Activated T-cell treated with anti-CD3 and anti-CD28 coated beads, Interleukin-2, amount 50 U/mL, for 72 hours (primary cell): ENCODE results near the gene CTNNA1. TPM values are rescaled to one million over a fixed set of nuclear protein-coding genes. Genes with fewer than 3 reads are reported as not detected.

ENCODE experiments used
- ATAC-seq, 2 donors: fragments of 150-1000 bp; cut with Tn5 transposase; replicated peaks in 1 of 2; 2 replicates each; pipeline ENCODE4 v1.10.0; 2021; ENCODE audit warnings: moderate library complexity in 2 of 2, mild to moderate bottlenecking in 1 of 2
- DNase-seq, 2 donors: peaks; one replicate each; pipeline ENCODE4 v3.0.0; 2021 to 2022; ENCODE audit warnings: mixed read lengths in 1 of 2
- H3K27ac Mint-ChIP-seq: one replicate; pipeline ENCODE4 v1.8.0; 2022; ENCODE audit warnings: mild to moderate bottlenecking, moderate library complexity, mixed read lengths
- H3K27me3 Mint-ChIP-seq: one replicate; pipeline ENCODE4 v1.8.0; 2022; ENCODE audit warnings: low read depth, mixed read lengths
- H3K36me3 Mint-ChIP-seq, 2 donors: one replicate each; pipeline ENCODE4 v1.8.0; 2022; ENCODE audit warnings: mixed read lengths in 2 of 2, mild to moderate bottlenecking in 1 of 2; ENCODE audit not compliant: insufficient read depth in 2 of 2
- H3K4me1 Mint-ChIP-seq: one replicate; pipeline ENCODE4 v1.8.0; 2022; ENCODE audit warnings: low read depth, mixed read lengths
- H3K4me3 Mint-ChIP-seq, 2 donors: one replicate each; pipeline ENCODE4 v1.8.0; 2022; ENCODE audit warnings: mild to moderate bottlenecking in 2 of 2, mixed read lengths in 2 of 2, moderate library complexity in 2 of 2
- H3K9me3 Mint-ChIP-seq, 2 donors: one replicate each; pipeline ENCODE4 v1.8.0; 2022; ENCODE audit warnings: mixed read lengths in 2 of 2
- total RNA-seq, 2 donors: library from RNA; stranded (reverse); gene quantifications; one replicate each; pipeline ENCODE4 v1.2.3, GENCODE V29; 2022

The CTNNA1 gene
- total RNA-seq, 2 donors from 2014 or later = 62.3 to 73.0 TPM

GRCh38 chr5:138870611-138871010 lies 117.4 kb downstream of the CTNNA1 start:
- no peak for ATAC-seq
- Mint-ChIP-seq H3K4me3 (peak overlapping the region; percentile 49 to 83), H3K36me3 (no peaks in the 10 kb centered on the region)

DNA sequence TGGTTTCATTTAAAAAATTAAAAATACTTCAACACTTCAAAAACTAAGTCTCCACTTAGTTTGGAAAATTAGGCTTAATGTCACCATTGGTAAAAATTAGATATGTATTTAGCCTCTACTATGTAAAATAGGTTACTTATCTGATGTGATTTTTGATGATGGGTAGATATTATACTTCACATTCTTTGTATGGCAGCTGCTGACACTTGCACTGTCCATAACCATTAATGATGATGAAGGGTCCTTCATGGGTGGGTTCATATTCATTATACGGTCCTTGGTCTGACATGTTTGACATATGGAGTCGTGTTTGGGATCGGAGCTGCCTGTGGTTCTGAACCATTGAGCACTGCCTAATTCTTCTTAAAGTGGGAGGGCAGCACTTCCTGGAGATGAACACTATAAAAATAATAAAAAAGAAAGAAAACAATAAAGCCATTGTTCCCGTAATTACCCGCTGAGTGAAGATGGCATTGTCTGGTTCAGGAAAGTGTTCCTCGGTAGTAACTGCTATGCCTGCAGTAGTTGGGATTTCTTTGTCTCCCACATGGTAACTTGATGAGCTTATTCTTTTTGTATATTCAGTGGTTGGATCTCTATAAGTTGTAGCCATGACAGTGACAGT lies 119.7 kb downstream of the CTNNA1 start:
- Mint-ChIP-seq H3K27me3 (peaks cover 39% of the 10 kb centered on the region), H3K9me3 (no peaks in the 10 kb centered on the region), H3K4me3 (no peak overlapping the region), H3K36me3 (no peaks in the 10 kb centered on the region), H3K27ac (no peak overlapping the region), H3K4me1 (peaks cover 34% of the 10 kb centered on the region)
- ATAC-seq (no peak), DNase-seq (no peak)

More at GRCh38 chr5:138870611-138871010, 117.4 kb downstream of the CTNNA1 start:
- H3K27ac Mint-ChIP-seq = no peak overlapping the region
- DNase-seq = no peak
- peaks cover 34% of the 10 kb centered on the region for H3K4me1 Mint-ChIP-seq
- peaks cover 39% of the 10 kb centered on the region for H3K27me3 Mint-ChIP-seq
- H3K9me3 Mint-ChIP-seq = no peaks in the 10 kb centered on the region

DNA sequence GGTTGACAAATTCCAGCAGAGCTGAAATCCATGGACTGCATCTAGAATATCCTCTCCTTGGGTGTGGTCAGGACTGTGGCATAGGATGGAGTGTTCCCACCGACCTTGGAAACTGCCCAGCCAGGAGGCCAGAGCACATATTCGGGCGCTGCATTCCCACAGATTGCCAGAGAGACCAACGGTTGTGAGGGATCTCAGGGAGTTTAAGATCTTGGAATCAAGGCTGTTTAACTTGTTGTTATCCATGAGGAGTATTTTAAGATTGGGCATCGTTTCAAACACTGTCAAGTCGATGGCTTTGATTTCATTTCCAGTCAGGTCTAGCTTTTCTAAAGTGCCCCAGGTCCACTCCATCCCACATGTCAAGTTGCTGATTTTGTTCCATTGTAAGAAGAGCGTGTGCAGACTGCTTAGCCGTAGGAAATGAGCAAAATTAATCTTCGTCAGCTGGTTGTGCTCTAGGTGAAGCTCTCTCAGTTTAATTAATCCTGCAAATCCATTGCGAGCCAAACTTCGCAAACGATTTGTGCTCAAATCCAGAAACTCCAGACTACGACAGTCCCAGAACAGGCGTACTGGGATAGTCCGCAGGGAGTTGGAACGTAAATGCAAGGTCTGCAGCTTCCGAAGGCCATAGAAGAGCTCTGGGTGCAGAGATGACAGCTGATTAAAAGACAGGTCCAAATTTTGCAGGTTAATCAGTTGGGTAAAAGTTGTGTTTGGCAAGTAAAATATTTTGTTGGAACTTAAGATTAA lies 120.4 kb downstream of the CTNNA1 start:
- Mint-ChIP-seq H3K36me3 (no peaks in the 10 kb centered on the region), H3K27ac (no peak overlapping the region), H3K4me3 (no peak overlapping the region), H3K4me1 (peaks cover 34% of the 10 kb centered on the region), H3K9me3 (no peaks in the 10 kb centered on the region), H3K27me3 (peaks cover 39% of the 10 kb centered on the region)
- DNase-seq = no peak
- ATAC-seq = no peak

- DNase-seq = no peak
- no peak overlapping the region for H3K4me3 Mint-ChIP-seq
- H3K27me3 Mint-ChIP-seq = peaks cover 39% of the 10 kb centered on the region
- H3K27ac Mint-ChIP-seq = no peak overlapping the region
- H3K36me3 Mint-ChIP-seq = no peaks in the 10 kb centered on the region
- H3K4me1 Mint-ChIP-seq = peaks cover 32% of the 10 kb centered on the region
- ATAC-seq = no peak
- no peaks in the 10 kb centered on the region for H3K9me3 Mint-ChIP-seq
Measured at GRCh38 chr5:138874241-138874640, 121.0 kb downstream of the CTNNA1 start.

- DNase-seq (no peak), ATAC-seq (no peak)
- peaks cover 25% of the 10 kb centered on the region for H3K4me1 Mint-ChIP-seq
- H3K4me3 Mint-ChIP-seq = no peak within 1 kb of the TSS
- H3K9me3 Mint-ChIP-seq = no peaks in the 10 kb centered on the region
- H3K27me3 Mint-ChIP-seq = peaks cover 36% of the 10 kb centered on the region
- H3K36me3 Mint-ChIP-seq = no peaks in the 10 kb centered on the region
- no peak within 1 kb of the TSS for H3K27ac Mint-ChIP-seq
Measured at GRCh38 chr5:138874771-138875551, 121.7 kb downstream of the CTNNA1 start, which contains the start of gene LRRTM2. Gene LRRTM2, minus strand, starts transcription at chr5:138875335. Its CDS starts 424 bp downstream, at chr5:138874911.

DNA sequence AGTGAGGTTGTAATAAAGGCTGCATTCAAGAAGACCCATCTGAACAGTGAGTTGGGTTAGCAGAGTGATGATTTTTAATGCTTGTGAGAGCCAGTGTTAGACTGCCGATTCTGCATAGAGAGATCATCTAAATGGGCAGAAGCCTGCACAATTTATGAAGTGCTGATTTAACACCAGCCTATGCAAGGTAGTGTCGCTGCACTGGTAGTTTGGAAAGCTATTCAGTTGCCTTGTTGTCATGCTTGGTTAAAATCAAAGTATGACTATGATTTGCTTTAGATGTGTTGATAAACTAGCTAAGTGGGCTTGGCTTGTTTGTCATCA lies 122.3 kb downstream of the CTNNA1 start:
- Mint-ChIP-seq H3K4me1 (peaks cover 19% of the 10 kb centered on the region), H3K27me3 (peaks cover 31% of the 10 kb centered on the region), H3K27ac (no peak overlapping the region), H3K36me3 (peaks cover 0 to 2% of the 10 kb centered on the region in 2 donors), H3K9me3 (no peaks in the 10 kb centered on the region), H3K4me3 (no peak overlapping the region)
- no peak for ATAC-seq
- DNase-seq = no peak

DNA sequence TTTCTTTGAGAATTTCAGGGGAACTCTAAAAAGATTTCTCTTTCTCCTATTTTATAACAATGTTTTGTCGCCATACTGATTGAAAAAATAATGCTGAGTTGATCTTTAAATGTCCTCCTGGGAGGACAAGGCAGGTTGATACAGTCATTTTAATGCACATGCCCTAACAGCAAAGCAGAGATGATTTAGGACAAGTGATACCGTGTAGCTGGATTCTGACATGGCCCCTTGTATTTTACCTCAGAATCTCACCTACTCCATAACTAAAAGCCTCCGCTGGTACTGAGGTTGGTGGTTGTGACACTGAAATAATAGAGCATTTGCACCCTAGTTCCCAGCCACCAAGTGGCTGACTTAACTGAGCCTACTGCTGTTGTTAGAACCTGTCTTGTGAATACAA lies 122.7 kb downstream of the CTNNA1 start:
- Mint-ChIP-seq H3K4me1 (peaks cover 15% of the 10 kb centered on the region), H3K27me3 (peaks cover 28% of the 10 kb centered on the region), H3K4me3 (no peak overlapping the region), H3K9me3 (no peaks in the 10 kb centered on the region), H3K36me3 (peaks cover 0 to 2% of the 10 kb centered on the region in 2 donors), H3K27ac (no peak overlapping the region)
- DNase-seq = no peak
- no peak for ATAC-seq

- no peaks in the 10 kb centered on the region for H3K9me3 Mint-ChIP-seq
- no peak overlapping the region for H3K27ac Mint-ChIP-seq
- no peak overlapping the region for H3K4me3 Mint-ChIP-seq
- ATAC-seq (no peak), DNase-seq (no peak)
- H3K4me1 Mint-ChIP-seq = peaks cover 6% of the 10 kb centered on the region
- peaks cover 0 to 2% of the 10 kb centered on the region in 2 donors for H3K36me3 Mint-ChIP-seq
- H3K27me3 Mint-ChIP-seq = peaks cover 20% of the 10 kb centered on the region
Measured at GRCh38 chr5:138876811-138877210, 123.6 kb downstream of the CTNNA1 start.

- ATAC-seq (no peak), DNase-seq (no peak)
Measured at GRCh38 chr5:138878437-138879235, 125.4 kb downstream of the CTNNA1 start.

GRCh38 chr5:138883211-138883610 lies 130.0 kb downstream of the CTNNA1 start:
- no peak overlapping the region for H3K4me3 Mint-ChIP-seq
- H3K4me1 Mint-ChIP-seq = no peaks in the 10 kb centered on the region
- peaks cover 6% of the 10 kb centered on the region for H3K27me3 Mint-ChIP-seq
- no peak overlapping the region for H3K27ac Mint-ChIP-seq
- DNase-seq (no peak), ATAC-seq (no peak)
- peaks cover 0 to 2% of the 10 kb centered on the region in 2 donors for H3K36me3 Mint-ChIP-seq
- no peaks in the 10 kb centered on the region for H3K9me3 Mint-ChIP-seq

More at GRCh38 chr5:138878437-138879235, 125.4 kb downstream of the CTNNA1 start:
- no peaks in the 10 kb centered on the region for H3K9me3 Mint-ChIP-seq
- no peaks in the 10 kb centered on the region for H3K4me1 Mint-ChIP-seq
- peaks cover 0 to 2% of the 10 kb centered on the region in 2 donors for H3K36me3 Mint-ChIP-seq
- H3K27me3 Mint-ChIP-seq = peaks cover 9% of the 10 kb centered on the region
- no peak overlapping the region for H3K4me3 Mint-ChIP-seq
- H3K27ac Mint-ChIP-seq = no peak overlapping the region

DNA sequence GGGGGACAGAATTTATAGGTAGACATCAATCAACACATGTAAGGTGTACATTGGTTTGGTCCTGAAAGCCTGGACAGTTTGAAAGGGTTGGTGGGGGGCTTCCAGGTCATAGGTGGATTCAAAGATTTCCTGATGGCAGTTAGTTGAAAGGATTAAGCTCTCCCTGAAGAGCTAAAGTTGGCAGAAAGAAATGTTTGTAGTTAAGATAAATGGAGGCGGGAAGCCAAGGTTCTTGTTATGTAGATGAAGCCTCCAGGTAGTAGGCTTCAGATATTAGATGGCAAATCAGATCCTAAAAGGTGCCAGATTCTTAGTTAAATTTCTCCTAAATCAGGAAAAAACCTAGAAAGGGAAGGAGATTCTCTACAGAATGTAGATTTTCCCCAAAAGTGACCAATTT lies 130.9 kb downstream of the CTNNA1 start:
- peaks cover 6% of the 10 kb centered on the region for H3K27me3 Mint-ChIP-seq
- DNase-seq (no peak), ATAC-seq (no peak)

GRCh38 chr5:138884554-138884953 lies 131.3 kb downstream of the CTNNA1 start:
- no peak for ATAC-seq

More for the DNA sequence above, 130.9 kb downstream of the CTNNA1 start:
- Mint-ChIP-seq H3K36me3 (peaks cover 2% of the 10 kb centered on the region in 2 donors), H3K9me3 (no peaks in the 10 kb centered on the region), H3K4me1 (no peaks in the 10 kb centered on the region), H3K4me3 (no peak overlapping the region), H3K27ac (no peak overlapping the region)

More at GRCh38 chr5:138884554-138884953, 131.3 kb downstream of the CTNNA1 start:
- H3K27me3 Mint-ChIP-seq = peaks cover 6% of the 10 kb centered on the region
- peaks cover 3 to 4% of the 10 kb centered on the region in 2 donors for H3K36me3 Mint-ChIP-seq
- no peak overlapping the region for H3K27ac Mint-ChIP-seq
- no peak for DNase-seq
- H3K4me1 Mint-ChIP-seq = no peaks in the 10 kb centered on the region
- H3K9me3 Mint-ChIP-seq = peaks cover 0 to under 1% of the 10 kb centered on the region in 2 donors
- no peak overlapping the region for H3K4me3 Mint-ChIP-seq
